KMS-11 (cell line): ENCODE data around the gene HP.

Experiments used
- H2AFZ ChIP-seq: fragments of 200-600 bp; sonication (generic); 2 replicates; pipeline ENCODE4 v1.6.1; 2016; ENCODE audit warnings: antibody characterized with exemption, mixed run types, low read depth
- H3K27ac ChIP-seq: fragments of 200-600 bp; sonication (generic); 2 replicates; pipeline ENCODE4 v1.6.1; 2016; ENCODE audit warnings: mild to moderate bottlenecking, mixed run types
- H3K27me3 ChIP-seq: fragments of 200-600 bp; sonication (generic); 2 replicates; pipeline ENCODE4 v1.6.1; 2017; ENCODE audit warnings: mild to moderate bottlenecking, low read depth, mixed run types, moderate library complexity; ENCODE audit not compliant: insufficient read depth
- H3K36me3 ChIP-seq: fragments of 200-600 bp; sonication (generic); 2 replicates; pipeline ENCODE4 v1.6.1; 2017; ENCODE audit warnings: mild to moderate bottlenecking, mixed run types; ENCODE audit not compliant: insufficient read depth
- H3K4me1 ChIP-seq: fragments of 200-600 bp; sonication (generic); 2 replicates; pipeline ENCODE4 v1.6.1; 2016; ENCODE audit warnings: mild to moderate bottlenecking, low read depth, mixed run types; ENCODE audit not compliant: poor library complexity, severe bottlenecking
- H3K4me2 ChIP-seq: fragments of 200-600 bp; sonication (generic); 2 replicates; pipeline ENCODE4 v1.7.0; 2016; ENCODE audit warnings: mild to moderate bottlenecking, mixed run types
- H3K4me3 ChIP-seq: fragments of 200-600 bp; sonication (generic); IDR thresholded peaks from 2 replicates; pipeline ENCODE4 v1.6.1; 2017; ENCODE audit warnings: low read depth, low read length, mixed read lengths; ENCODE audit not compliant: insufficient read depth
- H3K79me2 ChIP-seq: fragments of 200-600 bp; sonication (generic); 2 replicates; pipeline ENCODE4 v1.6.1; 2016; ENCODE audit warnings: low read depth, mixed run types; ENCODE audit not compliant: insufficient read depth
- H3K9ac ChIP-seq: fragments of 200-600 bp; sonication (generic); 2 replicates; pipeline ENCODE4 v1.6.1; 2016; ENCODE audit warnings: mild to moderate bottlenecking, mixed run types
- H4K20me1 ChIP-seq: fragments of 200-600 bp; sonication (generic); 2 replicates; pipeline ENCODE4 v1.6.1; 2016; ENCODE audit warnings: mild to moderate bottlenecking, mixed run types; ENCODE audit not compliant: insufficient read depth
- TF ChIP-seq, protein P1 (sequence below): fragments of 200-600 bp; sonication (generic); conservative IDR thresholded peaks from 2 replicates; pipeline ENCODE4 v1.6.1; 2017; ENCODE audit warnings: low read depth, mild to moderate bottlenecking, antibody characterized with exemption, low read length, moderate library complexity, mixed read lengths

The HP gene

GRCh38 chr16:72024862-72025382 is 29.4 kb upstream of the HP start:
- Histone ChIP-seq H3K27ac (no peak overlapping the region; the same call in 1 of the 2 replicates), H3K36me3 (no peaks in the 10 kb centered on the region)
- TF ChIP-seq, protein P1, sequence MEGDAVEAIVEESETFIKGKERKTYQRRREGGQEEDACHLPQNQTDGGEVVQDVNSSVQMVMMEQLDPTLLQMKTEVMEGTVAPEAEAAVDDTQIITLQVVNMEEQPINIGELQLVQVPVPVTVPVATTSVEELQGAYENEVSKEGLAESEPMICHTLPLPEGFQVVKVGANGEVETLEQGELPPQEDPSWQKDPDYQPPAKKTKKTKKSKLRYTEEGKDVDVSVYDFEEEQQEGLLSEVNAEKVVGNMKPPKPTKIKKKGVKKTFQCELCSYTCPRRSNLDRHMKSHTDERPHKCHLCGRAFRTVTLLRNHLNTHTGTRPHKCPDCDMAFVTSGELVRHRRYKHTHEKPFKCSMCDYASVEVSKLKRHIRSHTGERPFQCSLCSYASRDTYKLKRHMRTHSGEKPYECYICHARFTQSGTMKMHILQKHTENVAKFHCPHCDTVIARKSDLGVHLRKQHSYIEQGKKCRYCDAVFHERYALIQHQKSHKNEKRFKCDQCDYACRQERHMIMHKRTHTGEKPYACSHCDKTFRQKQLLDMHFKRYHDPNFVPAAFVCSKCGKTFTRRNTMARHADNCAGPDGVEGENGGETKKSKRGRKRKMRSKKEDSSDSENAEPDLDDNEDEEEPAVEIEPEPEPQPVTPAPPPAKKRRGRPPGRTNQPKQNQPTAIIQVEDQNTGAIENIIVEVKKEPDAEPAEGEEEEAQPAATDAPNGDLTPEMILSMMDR = no peak

DNA sequence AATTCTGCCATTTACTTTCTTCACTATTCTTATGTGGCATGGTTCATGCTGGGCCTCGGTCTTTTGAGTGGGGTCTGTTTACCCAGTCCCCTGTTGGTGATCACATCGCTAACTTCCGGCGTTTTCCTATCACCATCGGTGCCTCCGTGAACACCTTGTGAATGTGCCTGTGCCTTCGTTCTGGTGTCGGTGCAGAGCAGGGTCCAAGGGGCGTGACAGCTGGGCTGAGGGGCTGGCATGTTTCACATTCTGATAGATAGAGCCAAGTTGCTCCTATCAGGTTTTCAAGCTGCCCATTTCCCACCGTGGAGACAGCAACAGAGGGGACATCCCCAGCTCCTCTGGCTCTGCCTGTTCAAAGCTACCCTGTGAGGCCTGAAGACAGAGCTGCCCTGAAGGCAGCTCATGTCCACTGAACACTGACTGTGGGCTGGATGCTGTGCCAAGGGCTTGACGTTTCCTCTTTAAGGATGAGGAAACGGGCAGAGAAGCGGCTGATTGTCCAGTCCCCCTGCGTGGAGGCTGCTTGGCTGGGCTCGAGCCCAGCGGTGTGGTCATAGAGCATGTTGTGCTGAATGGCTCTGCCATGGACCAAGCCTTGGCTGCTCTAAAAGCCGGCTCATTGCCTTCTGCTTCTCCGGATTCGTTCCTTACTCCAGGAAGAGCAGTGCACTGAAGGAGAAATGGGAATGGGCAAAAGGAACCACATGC is 28.7 kb upstream of the HP start:
- Histone ChIP-seq H3K9ac (no peak overlapping the region), H3K79me2 (no peaks in the 10 kb centered on the region), H3K4me2 (no peak overlapping the region), H3K4me3 (no peak overlapping the region), H3K27me3 (no peaks in the 10 kb centered on the region), H4K20me1 (no peaks in the 10 kb centered on the region), H3K27ac (no peak overlapping the region), H3K4me1 (no peaks in the 10 kb centered on the region), H3K36me3 (no peaks in the 10 kb centered on the region), H2AFZ (no peak overlapping the region)
- TF ChIP-seq, protein P1 = no peak

More at GRCh38 chr16:72024862-72025382, 29.4 kb upstream of the HP start:
- Histone ChIP-seq H3K4me1 (no peaks in the 10 kb centered on the region), H2AFZ (no peak overlapping the region), H3K79me2 (no peaks in the 10 kb centered on the region), H3K4me3 (no peak overlapping the region), H3K27me3 (no peaks in the 10 kb centered on the region), H4K20me1 (no peaks in the 10 kb centered on the region), H3K9ac (no peak overlapping the region), H3K4me2 (no peak overlapping the region)

GRCh38 chr16:72027669-72028378 is 26.5 kb upstream of the HP start:
- Histone ChIP-seq H3K36me3 (no peaks in the 10 kb centered on the region), H4K20me1 (no peaks in the 10 kb centered on the region), H3K9ac (no peak overlapping the region), H3K4me3 (no peak overlapping the region), H3K4me1 (no peaks in the 10 kb centered on the region), H3K79me2 (no peaks in the 10 kb centered on the region), H3K27me3 (no peaks in the 10 kb centered on the region), H3K4me2 (no peak overlapping the region), H3K27ac (no peak overlapping the region), H2AFZ (no peak overlapping the region)
- TF ChIP-seq, protein P1 = no peak

DNA sequence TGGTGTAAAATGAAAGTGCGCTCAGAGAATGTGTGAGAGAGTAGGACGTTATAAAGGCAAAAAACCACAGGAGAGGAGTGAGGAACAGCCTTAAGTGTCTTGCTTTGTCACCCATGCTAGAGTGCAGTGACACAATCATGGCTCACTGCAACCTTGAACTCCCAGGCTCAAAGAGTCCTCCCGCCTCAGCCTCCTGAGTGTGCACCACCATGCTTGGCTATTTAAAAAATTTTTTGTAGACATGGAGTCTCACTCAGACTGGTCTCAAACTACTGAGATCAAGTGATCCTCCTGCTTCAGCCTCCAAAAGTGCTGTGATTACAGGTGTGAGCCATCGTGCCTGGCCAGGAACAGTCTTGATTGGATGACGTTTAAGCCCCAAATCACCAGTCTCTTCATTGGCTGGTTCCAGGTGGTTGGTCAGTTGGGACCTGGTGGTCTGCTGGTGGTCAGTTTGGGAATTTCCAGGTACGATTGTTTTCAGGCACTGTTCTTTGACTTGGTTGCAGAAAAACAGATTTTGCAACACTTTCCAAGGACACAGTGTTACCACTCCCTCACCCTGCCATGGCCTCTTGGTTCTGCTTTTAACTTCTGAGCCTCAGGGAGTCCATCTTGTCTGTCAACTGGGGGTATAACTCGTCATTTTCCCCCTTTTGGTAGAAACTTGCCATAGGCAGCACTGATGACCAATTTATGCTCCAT is 24.6 kb upstream of the HP start:
- Histone ChIP-seq H2AFZ (no peak overlapping the region), H4K20me1 (no peaks in the 10 kb centered on the region), H3K27me3 (no peaks in the 10 kb centered on the region), H3K27ac (no peak overlapping the region), H3K36me3 (no peaks in the 10 kb centered on the region), H3K4me2 (no peak overlapping the region), H3K79me2 (no peaks in the 10 kb centered on the region), H3K4me1 (no peaks in the 10 kb centered on the region), H3K4me3 (no peak overlapping the region), H3K9ac (no peak overlapping the region)
- TF ChIP-seq, protein P1 = no peak
